ENCODE results near the gene USP17L30.
"Not testable (repeated sequence)": the region's sequence is repeated elsewhere in the genome, so short reads cannot be mapped to it uniquely, and the experiment has no call there.

The USP17L30 gene

GRCh38 chr4:9362829-9363228 is at the start of gene USP17L30:
Gene USP17L30, plus strand, starts transcription at chr4:9363129. Its CDS starts 0 bp downstream, at chr4:9363129.
- not testable (repeated sequence) for DNase-seq

GRCh38 chr4:9324191-9324590 is 38.7 kb upstream of the USP17L30 start:
- DNase-seq: not testable (repeated sequence)

- DNase-seq: not testable (repeated sequence)
Measured at GRCh38 chr4:9324865-9325264, 38.1 kb upstream of the USP17L30 start, which contains the start of gene USP17L24. Gene USP17L24, plus strand, starts transcription at chr4:9325165. Its CDS starts 0 bp downstream, at chr4:9325165.

GRCh38 chr4:9329611-9330010 is 33.3 kb upstream of the USP17L30 start, which contains the start of gene USP17L25:
Gene USP17L25, plus strand, starts transcription at chr4:9329911. Its CDS starts 0 bp downstream, at chr4:9329911.
- not testable (repeated sequence) for DNase-seq

GRCh38 chr4:9334358-9334757 is 28.6 kb upstream of the USP17L30 start, which contains the start of gene USP17L26:
Gene USP17L26, plus strand, starts transcription at chr4:9334658. Its CDS starts 0 bp downstream, at chr4:9334658.
- not testable (repeated sequence) for DNase-seq

GRCh38 chr4:9339103-9339502 is 23.8 kb upstream of the USP17L30 start, which contains the start of gene USP17L5:
Gene USP17L5, plus strand, starts transcription at chr4:9339403. Its CDS starts 0 bp downstream, at chr4:9339403.
- DNase-seq: not testable (repeated sequence)

GRCh38 chr4:9343848-9344247 is 19.1 kb upstream of the USP17L30 start, which contains the start of gene USP17L27:
Gene USP17L27, plus strand, starts transcription at chr4:9344148. Its CDS starts 0 bp downstream, at chr4:9344148.
- not testable (repeated sequence) for DNase-seq

GRCh38 chr4:9348593-9348992 is 14.3 kb upstream of the USP17L30 start, which contains the start of gene USP17L28:
Gene USP17L28, plus strand, starts transcription at chr4:9348893. Its CDS starts 0 bp downstream, at chr4:9348893.
- DNase-seq: not testable (repeated sequence)

- DNase-seq: not testable (repeated sequence)
Measured at GRCh38 chr4:9350866-9351265, 12.1 kb upstream of the USP17L30 start.

- not testable (repeated sequence) for DNase-seq
Measured at GRCh38 chr4:9353338-9353737, 9.6 kb upstream of the USP17L30 start, which contains the start of gene USP17L29. Gene USP17L29, plus strand, starts transcription at chr4:9353638. Its CDS starts 0 bp downstream, at chr4:9353638.

GRCh38 chr4:9379881-9380280 is 17.0 kb downstream of the USP17L30 start:
- DNase-seq: not testable (repeated sequence)

- not testable (repeated sequence) for DNase-seq
Measured at GRCh38 chr4:9381012-9381534, 18.1 kb downstream of the USP17L30 start.

GRCh38 chr4:9384126-9384525 is 21.2 kb downstream of the USP17L30 start:
- no peak for DNase-seq

- DNase-seq: not testable (repeated sequence)
Measured at GRCh38 chr4:9389001-9389400, 26.1 kb downstream of the USP17L30 start.

- not testable (repeated sequence) for DNase-seq
Measured at GRCh38 chr4:9405774-9406173, 42.8 kb downstream of the USP17L30 start.

- not testable (repeated sequence) for DNase-seq
Measured at GRCh38 chr4:9406491-9406890, 43.6 kb downstream of the USP17L30 start.

GRCh38 chr4:9409793-9410192 is 46.9 kb downstream of the USP17L30 start:
- DNase-seq: no peak

All from DMS153 (cell line).